Measurements from ENCODE around the gene AXIN2. TPM values are rescaled to one million over a fixed set of nuclear protein-coding genes. Genes with fewer than 3 reads are reported as not detected.

Gene AXIN2
- 40.6 TPM for total RNA-seq

GRCh38 chr17:65561452-65562205 lies at the start of gene AXIN2:
AXIN2 (minus strand) TSS chr17:65561648; CDS start chr17:65558620, 3,028 bp downstream.

All from metanephros (tissue), 1 donor.